ENCODE data around the gene SNX5.

Gene SNX5

GRCh38 chr20:17958373-17959256, 10.0 kb downstream of the SNX5 start:
- peak overlapping the region; percentile 19 for H4K8ac ChIP-seq (ENCODE audit: low read length)
- peak overlapping the region; percentile 95 for H2AK5ac ChIP-seq (ENCODE audit: low read length, severe bottlenecking)
- no peak overlapping the region for H2BK12ac ChIP-seq (ENCODE audit: low read length in 2 of 2)
- peak overlapping the region in 1 of 2 experiments; percentile 49 for H3K18ac ChIP-seq (ENCODE audit: low read depth in 1 of 2, low read length in 2 of 2)
- peak overlapping the region; percentile 46 for H3K4me2 ChIP-seq (ENCODE audit: low read length, poor library complexity, severe bottlenecking)
- H3K9me3 ChIP-seq (ENCODE audit: control insufficient read depth, low read length) = no peaks in the 10 kb centered on the region
- no peak overlapping the region for H4K91ac ChIP-seq (ENCODE audit: low read length)
- no peak overlapping the region for H2BK15ac ChIP-seq (ENCODE audit: low read depth, poor library complexity, severe bottlenecking)
- peaks cover 15 to 36% of the 10 kb centered on the region in 2 experiments for H3K36me3 ChIP-seq (ENCODE audit: control insufficient read depth in 1 of 2, insufficient read depth in 2 of 2, low read depth in 1 of 2, low read length in 2 of 2)
- WGBS = 77% methylated on average over 5 of the region's 5 CpGs
- DNase-seq = peak; percentile 28
- H3K4me3 ChIP-seq (ENCODE audit: insufficient read depth in 1 of 2, low read depth in 1 of 2, low read length in 2 of 2) = peak overlapping the region in 1 of 2 experiments; percentile 39
- H3K4me1 ChIP-seq (ENCODE audit: control insufficient read depth, insufficient read depth, low read depth, low read length) = peaks cover 20% of the 10 kb centered on the region
- no peak overlapping the region for H2BK120ac ChIP-seq (ENCODE audit: low read depth, low read length)
- no peaks in the 10 kb centered on the region for H3K79me1 ChIP-seq (replicated peaks; ENCODE audit: low read length, poor library complexity, severe bottlenecking)
- H2AFZ ChIP-seq (ENCODE audit: low read depth, low read length) = no peak overlapping the region
- H3K9ac ChIP-seq (ENCODE audit: low read length) = peak overlapping the region; percentile 31
- H3K27ac ChIP-seq (ENCODE audit: low read length, poor library complexity, severe bottlenecking) = peak overlapping the region; percentile 83
- peak overlapping the region in 1 of 2 experiments; percentile 62 for H3K23ac ChIP-seq (ENCODE audit: low read length in 2 of 2)
- H3K27me3 ChIP-seq (ENCODE audit: control insufficient read depth in 1 of 2, insufficient read depth in 1 of 2, low read length in 2 of 2) = no peaks in the 10 kb centered on the region
- H3K4ac ChIP-seq (ENCODE audit: low read depth in 1 of 2, low read length in 2 of 2) = no peak overlapping the region
- no peak overlapping the region for H2BK5ac ChIP-seq (ENCODE audit: low read depth, low read length, poor library complexity, severe bottlenecking)
- H3K14ac ChIP-seq (ENCODE audit: low read length in 2 of 2) = no peak overlapping the region

- Histone ChIP-seq H2BK5ac (ENCODE audit: low read depth, low read length, poor library complexity, severe bottlenecking) (no peak overlapping the region), H3K27me3 (ENCODE audit: control insufficient read depth in 1 of 2, insufficient read depth in 1 of 2, low read length in 2 of 2) (no peaks in the 10 kb centered on the region), H3K79me1 (replicated peaks; ENCODE audit: low read length, poor library complexity, severe bottlenecking) (no peaks in the 10 kb centered on the region), H3K4me3 (ENCODE audit: insufficient read depth in 1 of 2, low read depth in 1 of 2, low read length in 2 of 2) (no peak overlapping the region), H3K9me3 (ENCODE audit: control insufficient read depth, low read length) (no peaks in the 10 kb centered on the region), H3K4ac (ENCODE audit: low read depth in 1 of 2, low read length in 2 of 2) (no peak overlapping the region), H3K27ac (ENCODE audit: low read length, poor library complexity, severe bottlenecking) (peak overlapping the region; percentile 11), H2BK12ac (ENCODE audit: low read length in 2 of 2) (no peak overlapping the region), H2BK120ac (ENCODE audit: low read depth, low read length) (no peak overlapping the region), H3K23ac (ENCODE audit: low read length in 2 of 2) (no peak overlapping the region), H2AK5ac (ENCODE audit: low read length, severe bottlenecking) (peak overlapping the region; percentile 36), H3K36me3 (ENCODE audit: control insufficient read depth in 1 of 2, insufficient read depth in 2 of 2, low read depth in 1 of 2, low read length in 2 of 2) (peaks cover 14 to 41% of the 10 kb centered on the region in 2 experiments), H3K18ac (ENCODE audit: low read depth in 1 of 2, low read length in 2 of 2) (no peak overlapping the region), H4K91ac (ENCODE audit: low read length) (no peak overlapping the region), H3K14ac (ENCODE audit: low read length in 2 of 2) (no peak overlapping the region), H2BK15ac (ENCODE audit: low read depth, poor library complexity, severe bottlenecking) (no peak overlapping the region), H4K8ac (ENCODE audit: low read length) (no peak overlapping the region), H3K4me1 (ENCODE audit: control insufficient read depth, insufficient read depth, low read depth, low read length) (peaks cover 17% of the 10 kb centered on the region), H2AFZ (ENCODE audit: low read depth, low read length) (no peak overlapping the region), H3K4me2 (ENCODE audit: low read length, poor library complexity, severe bottlenecking) (no peak overlapping the region), H3K9ac (ENCODE audit: low read length) (peak overlapping the region; percentile 31)
- 84% methylated on average over 4 of the region's 5 CpGs for WGBS
- peak; percentile 25 for DNase-seq
These were observed 10.9 kb downstream of the SNX5 start for GRCh38 chr20:17957505-17958363.

- H3K9me3 ChIP-seq (ENCODE audit: control insufficient read depth, low read length) = no peaks in the 10 kb centered on the region
- no peak overlapping the region for H3K9ac ChIP-seq (ENCODE audit: low read length)
- H3K36me3 ChIP-seq (ENCODE audit: control insufficient read depth in 1 of 2, insufficient read depth in 2 of 2, low read depth in 1 of 2, low read length in 2 of 2) = peaks cover 18 to 55% of the 10 kb centered on the region in 2 experiments
- no peak overlapping the region for H2BK120ac ChIP-seq (ENCODE audit: low read depth, low read length)
- no peak overlapping the region for H2BK5ac ChIP-seq (ENCODE audit: low read depth, low read length, poor library complexity, severe bottlenecking)
- H4K8ac ChIP-seq (ENCODE audit: low read length) = no peak overlapping the region
- peak overlapping the region; percentile 6 for H3K27ac ChIP-seq (ENCODE audit: low read length, poor library complexity, severe bottlenecking)
- no peak overlapping the region for H3K18ac ChIP-seq (ENCODE audit: low read depth in 1 of 2, low read length in 2 of 2)
- H2BK12ac ChIP-seq (ENCODE audit: low read length in 2 of 2) = no peak overlapping the region
- H3K4me2 ChIP-seq (ENCODE audit: low read length, poor library complexity, severe bottlenecking) = no peak overlapping the region
- H2AFZ ChIP-seq (ENCODE audit: low read depth, low read length) = no peak overlapping the region
- no peak overlapping the region for H3K14ac ChIP-seq (ENCODE audit: low read length in 2 of 2)
- H2AK5ac ChIP-seq (ENCODE audit: low read length, severe bottlenecking) = no peak overlapping the region
- 94% methylated on average over 7 of the region's 8 CpGs for WGBS
- no peak for DNase-seq
- no peaks in the 10 kb centered on the region for H3K27me3 ChIP-seq (ENCODE audit: control insufficient read depth in 1 of 2, insufficient read depth in 1 of 2, low read length in 2 of 2)
- H3K4ac ChIP-seq (ENCODE audit: low read depth in 1 of 2, low read length in 2 of 2) = no peak overlapping the region
- H3K23ac ChIP-seq (ENCODE audit: low read length in 2 of 2) = no peak overlapping the region
- H3K79me1 ChIP-seq (replicated peaks; ENCODE audit: low read length, poor library complexity, severe bottlenecking) = no peaks in the 10 kb centered on the region
- H3K4me1 ChIP-seq (ENCODE audit: control insufficient read depth, insufficient read depth, low read depth, low read length) = peaks cover 14% of the 10 kb centered on the region
- no peak overlapping the region for H3K4me3 ChIP-seq (ENCODE audit: insufficient read depth in 1 of 2, low read depth in 1 of 2, low read length in 2 of 2)
- H2BK15ac ChIP-seq (ENCODE audit: low read depth, poor library complexity, severe bottlenecking) = no peak overlapping the region
- no peak overlapping the region for H4K91ac ChIP-seq (ENCODE audit: low read length)
These were observed 12.4 kb downstream of the SNX5 start for GRCh38 chr20:17956099-17956685.

Data from mesenchymal stem cell (in vitro differentiated cells and primary cell).